ENCODE results near the gene CTDP1.
"Not testable (repeated sequence)": the region's sequence is repeated elsewhere in the genome, so short reads cannot be mapped to it uniquely, and the experiment has no call there.

Gene CTDP1

GRCh38 chr18:79693561-79694205 is 14.1 kb downstream of the CTDP1 start:
- Histone ChIP-seq H3K27ac (ENCODE audit: low read length) (no peak overlapping the region), H3K9me3 (ENCODE audit: control insufficient read depth in 2 of 2, low read length in 2 of 2) (no peaks in the 10 kb centered on the region), H3K4me1 (ENCODE audit: control insufficient read depth, insufficient read depth, low read length) (no peaks in the 10 kb centered on the region), H3K9ac (ENCODE audit: low read length in 2 of 2) (no peak overlapping the region), H3K4me3 (ENCODE audit: low read length in 2 of 2) (no peak overlapping the region), H3K27me3 (ENCODE audit: control insufficient read depth in 1 of 2, insufficient read depth in 2 of 2, low read length in 2 of 2) (no peaks in the 10 kb centered on the region), H3K36me3 (ENCODE audit: control insufficient read depth in 2 of 2, insufficient read depth in 2 of 2, low read length in 2 of 2) (peaks cover 19 to 23% of the 10 kb centered on the region in 2 donors)

- not testable (repeated sequence) for H3K27ac ChIP-seq (ENCODE audit: low read length); H3K9me3 ChIP-seq (ENCODE audit: control insufficient read depth in 2 of 2, low read length in 2 of 2); H3K27me3 ChIP-seq (ENCODE audit: control insufficient read depth in 1 of 2, insufficient read depth in 2 of 2, low read length in 2 of 2); H3K4me1 ChIP-seq (ENCODE audit: control insufficient read depth, insufficient read depth, low read length); H3K4me3 ChIP-seq (ENCODE audit: low read length in 2 of 2); H3K9ac ChIP-seq (ENCODE audit: low read length in 2 of 2)
- peaks cover 22 to 27% of the 10 kb centered on the region in 2 donors for H3K36me3 ChIP-seq (ENCODE audit: control insufficient read depth in 2 of 2, insufficient read depth in 2 of 2, low read length in 2 of 2)
Observed at GRCh38 chr18:79694206-79694894, 14.7 kb downstream of the CTDP1 start.

GRCh38 chr18:79694895-79695213 is 15.3 kb downstream of the CTDP1 start:
- no peak overlapping the region for H3K4me3 ChIP-seq (ENCODE audit: low read length in 2 of 2)
- H3K9ac ChIP-seq (ENCODE audit: low read length in 2 of 2) = no peak overlapping the region
- no peaks in the 10 kb centered on the region for H3K9me3 ChIP-seq (ENCODE audit: control insufficient read depth in 2 of 2, low read length in 2 of 2)
- H3K27ac ChIP-seq (ENCODE audit: low read length) = no peak overlapping the region
- H3K27me3 ChIP-seq (ENCODE audit: control insufficient read depth in 1 of 2, insufficient read depth in 2 of 2, low read length in 2 of 2) = no peaks in the 10 kb centered on the region
- H3K36me3 ChIP-seq (ENCODE audit: control insufficient read depth in 2 of 2, insufficient read depth in 2 of 2, low read length in 2 of 2) = peaks cover 22 to 32% of the 10 kb centered on the region in 2 donors
- no peaks in the 10 kb centered on the region for H3K4me1 ChIP-seq (ENCODE audit: control insufficient read depth, insufficient read depth, low read length)

GRCh38 chr18:79695269-79695668 is 15.7 kb downstream of the CTDP1 start:
- no peaks in the 10 kb centered on the region for H3K27me3 ChIP-seq (ENCODE audit: control insufficient read depth in 1 of 2, insufficient read depth in 2 of 2, low read length in 2 of 2)
- H3K4me1 ChIP-seq (ENCODE audit: control insufficient read depth, insufficient read depth, low read length) = no peaks in the 10 kb centered on the region
- no peak overlapping the region for H3K27ac ChIP-seq (ENCODE audit: low read length)
- peaks cover 22 to 36% of the 10 kb centered on the region in 2 donors for H3K36me3 ChIP-seq (ENCODE audit: control insufficient read depth in 2 of 2, insufficient read depth in 2 of 2, low read length in 2 of 2)
- H3K9me3 ChIP-seq (ENCODE audit: control insufficient read depth in 2 of 2, low read length in 2 of 2) = no peaks in the 10 kb centered on the region
- no peak overlapping the region for H3K4me3 ChIP-seq (ENCODE audit: low read length in 2 of 2)
- no peak overlapping the region for H3K9ac ChIP-seq (ENCODE audit: low read length in 2 of 2)

- no peak overlapping the region for H3K4me3 ChIP-seq (ENCODE audit: low read length in 2 of 2)
- H3K4me1 ChIP-seq (ENCODE audit: control insufficient read depth, insufficient read depth, low read length) = no peaks in the 10 kb centered on the region
- no peak overlapping the region for H3K27ac ChIP-seq (ENCODE audit: low read length)
- no peaks in the 10 kb centered on the region for H3K27me3 ChIP-seq (ENCODE audit: control insufficient read depth in 1 of 2, insufficient read depth in 2 of 2, low read length in 2 of 2)
- no peak overlapping the region for H3K9ac ChIP-seq (ENCODE audit: low read length in 2 of 2)
- peaks cover 0 to 3% of the 10 kb centered on the region in 2 donors for H3K9me3 ChIP-seq (ENCODE audit: control insufficient read depth in 2 of 2, low read length in 2 of 2)
- H3K36me3 ChIP-seq (ENCODE audit: control insufficient read depth in 2 of 2, insufficient read depth in 2 of 2, low read length in 2 of 2) = peaks cover 26 to 40% of the 10 kb centered on the region in 2 donors
Observed at GRCh38 chr18:79695856-79696850, 16.6 kb downstream of the CTDP1 start.

- no peak overlapping the region for H3K9ac ChIP-seq (ENCODE audit: low read length in 2 of 2)
- no peak overlapping the region for H3K4me3 ChIP-seq (ENCODE audit: low read length in 2 of 2)
- H3K36me3 ChIP-seq (ENCODE audit: control insufficient read depth in 2 of 2, insufficient read depth in 2 of 2, low read length in 2 of 2) = peaks cover 26 to 40% of the 10 kb centered on the region in 2 donors
- H3K4me1 ChIP-seq (ENCODE audit: control insufficient read depth, insufficient read depth, low read length) = no peaks in the 10 kb centered on the region
- H3K27ac ChIP-seq (ENCODE audit: low read length) = no peak overlapping the region
- no peaks in the 10 kb centered on the region for H3K27me3 ChIP-seq (ENCODE audit: control insufficient read depth in 1 of 2, insufficient read depth in 2 of 2, low read length in 2 of 2)
- peaks cover 0 to 3% of the 10 kb centered on the region in 2 donors for H3K9me3 ChIP-seq (ENCODE audit: control insufficient read depth in 2 of 2, low read length in 2 of 2)
Observed at GRCh38 chr18:79697178-79697577, 17.6 kb downstream of the CTDP1 start.

- H3K4me3 ChIP-seq (ENCODE audit: low read length in 2 of 2) = no peak overlapping the region
- peaks cover 0 to 3% of the 10 kb centered on the region in 2 donors for H3K9me3 ChIP-seq (ENCODE audit: control insufficient read depth in 2 of 2, low read length in 2 of 2)
- H3K27me3 ChIP-seq (ENCODE audit: control insufficient read depth in 1 of 2, insufficient read depth in 2 of 2, low read length in 2 of 2) = no peaks in the 10 kb centered on the region
- peaks cover 26 to 40% of the 10 kb centered on the region in 2 donors for H3K36me3 ChIP-seq (ENCODE audit: control insufficient read depth in 2 of 2, insufficient read depth in 2 of 2, low read length in 2 of 2)
- no peak overlapping the region for H3K27ac ChIP-seq (ENCODE audit: low read length)
- no peak overlapping the region for H3K9ac ChIP-seq (ENCODE audit: low read length in 2 of 2)
- no peaks in the 10 kb centered on the region for H3K4me1 ChIP-seq (ENCODE audit: control insufficient read depth, insufficient read depth, low read length)
Observed at GRCh38 chr18:79697976-79698375, 18.4 kb downstream of the CTDP1 start.

- Histone ChIP-seq H3K27ac (ENCODE audit: low read length) (no peak overlapping the region), H3K9ac (ENCODE audit: low read length in 2 of 2) (no peak overlapping the region), H3K4me3 (ENCODE audit: low read length in 2 of 2) (no peak overlapping the region), H3K9me3 (ENCODE audit: control insufficient read depth in 2 of 2, low read length in 2 of 2) (peaks cover 0 to 3% of the 10 kb centered on the region in 2 donors), H3K36me3 (ENCODE audit: control insufficient read depth in 2 of 2, insufficient read depth in 2 of 2, low read length in 2 of 2) (peaks cover 26 to 44% of the 10 kb centered on the region in 2 donors), H3K27me3 (ENCODE audit: control insufficient read depth in 1 of 2, insufficient read depth in 2 of 2, low read length in 2 of 2) (no peaks in the 10 kb centered on the region), H3K4me1 (ENCODE audit: control insufficient read depth, insufficient read depth, low read length) (no peaks in the 10 kb centered on the region)
Observed at GRCh38 chr18:79698668-79699335, 19.2 kb downstream of the CTDP1 start.

- Histone ChIP-seq H3K4me1 (ENCODE audit: control insufficient read depth, insufficient read depth, low read length) (no peaks in the 10 kb centered on the region), H3K4me3 (ENCODE audit: low read length in 2 of 2) (no peak overlapping the region), H3K9me3 (ENCODE audit: control insufficient read depth in 2 of 2, low read length in 2 of 2) (peaks cover 0 to 3% of the 10 kb centered on the region in 2 donors), H3K36me3 (ENCODE audit: control insufficient read depth in 2 of 2, insufficient read depth in 2 of 2, low read length in 2 of 2) (peaks cover 30 to 48% of the 10 kb centered on the region in 2 donors), H3K27me3 (ENCODE audit: control insufficient read depth in 1 of 2, insufficient read depth in 2 of 2, low read length in 2 of 2) (no peaks in the 10 kb centered on the region), H3K27ac (ENCODE audit: low read length) (no peak overlapping the region), H3K9ac (ENCODE audit: low read length in 2 of 2) (no peak overlapping the region)
Observed at GRCh38 chr18:79699653-79700052, 20.1 kb downstream of the CTDP1 start.

GRCh38 chr18:79702906-79703305 is 23.3 kb downstream of the CTDP1 start:
- Histone ChIP-seq H3K27me3 (ENCODE audit: control insufficient read depth in 1 of 2, insufficient read depth in 2 of 2, low read length in 2 of 2) (no peaks in the 10 kb centered on the region), H3K36me3 (ENCODE audit: control insufficient read depth in 2 of 2, insufficient read depth in 2 of 2, low read length in 2 of 2) (peaks cover 24 to 54% of the 10 kb centered on the region in 2 donors), H3K27ac (ENCODE audit: low read length) (no peak overlapping the region), H3K9ac (ENCODE audit: low read length in 2 of 2) (no peak overlapping the region), H3K4me1 (ENCODE audit: control insufficient read depth, insufficient read depth, low read length) (no peaks in the 10 kb centered on the region), H3K9me3 (ENCODE audit: control insufficient read depth in 2 of 2, low read length in 2 of 2) (peaks cover 0 to 3% of the 10 kb centered on the region in 2 donors), H3K4me3 (ENCODE audit: low read length in 2 of 2) (no peak overlapping the region)
